GM12864 (cell line): Measurements from ENCODE around the gene HIGD1A.
"Not testable (repeated sequence)": the region's sequence is repeated elsewhere in the genome, so short reads cannot be mapped to it uniquely, and the experiment has no call there.

Source experiments
- DNase-seq: peaks from one replicate; pipeline ENCODE4 v3.0.0-alpha.2; 2011; ENCODE audit warnings: low read depth
- H3K4me3 ChIP-seq: 2 replicates; pipeline ENCODE4 v1.5.1; 2011; ENCODE audit warnings: mild to moderate bottlenecking, low read depth, low read length, control low read depth
- CTCF ChIP-seq: IDR thresholded peaks from 2 replicates; pipeline ENCODE4 v1.5.1; 2011; ENCODE audit warnings: low read depth, mild to moderate bottlenecking, moderate library complexity, low read length, control low read depth, inconsistent platforms; ENCODE audit errors: missing control alignments

The HIGD1A gene

DNA sequence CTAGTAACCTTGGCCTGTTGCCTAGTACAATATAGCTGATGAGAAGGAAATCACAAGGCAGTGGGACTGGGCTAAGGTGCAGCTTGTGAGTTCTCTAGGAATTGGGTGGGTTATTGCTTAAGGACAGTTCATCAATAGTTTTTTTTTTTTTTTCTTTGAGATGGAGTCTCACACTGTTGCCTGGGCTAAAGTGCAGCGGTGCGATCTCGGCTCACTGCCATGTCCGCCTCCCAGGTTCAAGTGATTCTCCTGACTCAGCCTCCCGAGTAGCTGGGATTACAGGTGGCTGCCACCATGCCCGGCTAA is 16.4 kb upstream of the HIGD1A start:
- H3K4me3 ChIP-seq: no peak overlapping the region
- no peak for DNase-seq
- no peak for TF ChIP-seq CTCF

DNA sequence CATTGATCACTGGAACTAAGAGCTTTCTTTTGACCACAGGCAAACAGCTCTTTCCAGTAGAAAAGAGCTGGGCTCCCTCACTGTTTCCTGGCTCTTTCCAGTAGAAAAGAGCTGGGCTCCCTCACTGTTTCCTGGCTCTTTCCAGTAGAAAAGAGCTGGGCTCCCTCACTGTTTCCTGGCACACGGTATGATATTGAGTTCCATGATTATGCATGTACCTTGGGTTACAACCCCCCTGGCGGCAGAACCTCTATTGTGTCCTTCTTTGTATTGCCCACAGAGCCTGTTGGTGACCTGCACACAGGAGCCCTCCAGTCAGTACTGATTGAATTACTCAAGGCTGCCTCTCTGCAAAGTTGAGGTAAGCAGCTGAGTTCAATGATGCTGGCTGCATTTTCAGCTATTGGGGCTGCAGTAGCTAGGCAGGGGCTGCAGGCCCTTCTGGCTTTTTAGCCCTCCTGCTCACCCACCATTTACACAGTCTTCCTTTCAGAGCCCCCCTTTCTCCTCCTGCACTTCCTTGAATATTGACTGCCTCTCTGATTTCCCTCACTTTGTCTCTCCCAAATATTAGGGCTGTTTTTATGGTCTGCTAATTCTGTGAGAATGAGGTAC is 15.2 kb upstream of the HIGD1A start:
- DNase-seq: no peak
- H3K4me3 ChIP-seq: no peak overlapping the region
- TF ChIP-seq CTCF: no peak

GRCh38 chr3:42815826-42816225 is 11.5 kb upstream of the HIGD1A start:
- no peak for TF ChIP-seq CTCF
- no peak overlapping the region for H3K4me3 ChIP-seq
- DNase-seq: no peak

GRCh38 chr3:42814914-42815507 is 10.7 kb upstream of the HIGD1A start:
- H3K4me3 ChIP-seq: no peak overlapping the region
- no peak for TF ChIP-seq CTCF
- DNase-seq: no peak

DNA sequence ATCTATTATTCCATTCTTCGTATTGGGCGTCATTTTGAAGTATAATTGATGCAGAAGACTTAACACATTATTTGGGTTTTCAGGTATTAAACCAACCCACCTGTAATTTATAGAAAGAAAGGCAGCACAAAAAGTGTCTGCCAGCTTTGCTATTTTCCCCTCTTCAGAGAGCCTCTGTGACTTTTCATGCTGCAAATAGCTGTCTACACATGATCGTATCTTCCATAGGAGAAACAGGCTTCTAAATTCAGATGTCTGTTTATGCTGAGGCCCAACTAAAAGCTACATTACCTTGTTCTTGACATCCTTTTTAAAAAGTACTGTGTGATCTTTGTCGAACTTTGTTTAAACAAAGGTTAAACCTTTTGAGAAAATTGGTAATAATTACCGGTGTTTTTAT is 10.0 kb upstream of the HIGD1A start:
- DNase-seq: no peak
- H3K4me3 ChIP-seq: no peak overlapping the region
- no peak for TF ChIP-seq CTCF

DNA sequence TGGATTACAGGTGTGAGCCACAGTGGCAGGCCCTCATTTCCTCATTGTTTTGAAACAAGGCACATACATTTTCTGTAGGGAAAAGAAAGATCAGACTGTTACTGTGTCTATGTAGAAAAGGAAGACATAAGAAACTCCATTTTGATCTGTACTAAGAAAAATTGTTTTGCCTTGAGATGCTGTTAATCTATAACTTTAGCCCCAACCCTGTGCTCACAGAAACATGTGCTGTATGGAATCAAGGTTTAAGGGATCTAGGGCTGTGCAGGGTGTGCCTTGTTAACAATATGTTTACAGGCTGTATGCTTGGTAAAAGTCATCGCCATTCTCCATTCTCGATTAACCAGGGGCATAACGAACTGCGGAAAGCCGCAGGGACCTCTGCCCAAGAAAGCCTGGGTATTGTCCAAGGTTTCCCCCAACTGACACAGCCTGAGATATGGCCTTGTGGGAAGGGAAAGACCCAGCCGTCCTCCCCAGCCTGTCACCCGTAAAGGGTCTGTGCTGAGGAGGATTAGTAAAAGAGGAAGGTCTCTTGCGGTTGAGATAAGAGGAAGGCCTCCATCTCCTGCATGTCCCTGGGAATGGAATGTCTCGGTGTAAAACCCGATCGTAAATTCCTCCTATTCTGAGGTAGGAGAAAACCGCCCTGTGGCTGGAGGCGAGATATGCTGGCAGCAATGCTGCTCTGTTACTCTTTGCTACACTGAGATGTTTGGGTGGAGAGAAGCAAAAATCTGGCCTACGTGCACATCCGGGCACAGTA is 7.0 kb upstream of the HIGD1A start:
- not testable (repeated sequence) for H3K4me3 ChIP-seq, DNase-seq

- not testable (repeated sequence) for H3K4me3 ChIP-seq, DNase-seq
These were observed 6.4 kb upstream of the HIGD1A start for GRCh38 chr3:42810706-42811105.

- no peak for TF ChIP-seq CTCF
- H3K4me3 ChIP-seq: no peak within 1 kb of the TSS
- no peak for DNase-seq
These were observed 4.9 kb upstream of the HIGD1A start, which contains the start of gene ACKR2 for GRCh38 chr3:42809202-42809601. ACKR2 (plus strand) TSS chr3:42809445; CDS start chr3:42864503, 55,058 bp downstream.
